K562 (cell line): ENCODE measurements around the gene TDRD10. TPM values are rescaled to one million over a fixed set of nuclear protein-coding genes. Genes with fewer than 3 reads are reported as not detected.

ENCODE experiments used
- CCAR2 ChIP-seq: fragments of 200-400 bp; formaldehyde crosslinking; IDR thresholded peaks from 2 replicates; pipeline ENCODE4 v1.6.1; 2017; ENCODE audit warnings: mild to moderate bottlenecking, low read depth, low read length
- E2F4 ChIP-seq: sonication (generic); formaldehyde crosslinking; IDR thresholded peaks from 2 replicates; pipeline ENCODE4 v1.8.0; 2022; ENCODE audit warnings: mild to moderate bottlenecking, low read depth, missing genetic modification reagents
- ELK1 ChIP-seq: sonication (generic); formaldehyde crosslinking; IDR thresholded peaks from 2 replicates; pipeline ENCODE4 v1.8.1; 2022; ENCODE audit warnings: missing genetic modification reagents
- EZH2 ChIP-seq: IDR thresholded peaks from 2 replicates; pipeline ENCODE4 v1.6.1; 2012; ENCODE audit warnings: low read depth, mild to moderate bottlenecking, inconsistent platforms, low read length, borderline replicate concordance
- GATAD2B ChIP-seq: fragments of 450-650 bp; IDR thresholded peaks from 2 replicates; pipeline ENCODE4 v1.6.1; 2017; ENCODE audit warnings: mild to moderate bottlenecking, borderline replicate concordance
- HOXB6 ChIP-seq: fragments of 250-450 bp; sonication (Bioruptor Pico); IDR thresholded peaks from 2 replicates; pipeline ENCODE4 v1.5.1; 2022; ENCODE audit warnings: mild to moderate bottlenecking, borderline replicate concordance
- HSF4 ChIP-seq: fragments of 250-450 bp; sonication (Bioruptor Pico); IDR thresholded peaks from 2 replicates; pipeline ENCODE4 v2.1.2; 2022; ENCODE audit warnings: mild to moderate bottlenecking, moderate library complexity, borderline replicate concordance
- MCM5 ChIP-seq: fragments of 450-650 bp; IDR thresholded peaks from 2 replicates; pipeline ENCODE4 v1.6.1; 2016; ENCODE audit warnings: low read depth
- NFATC3 ChIP-seq: fragments of 450-650 bp; IDR thresholded peaks from 2 replicates; pipeline ENCODE4 v1.6.1; 2017; ENCODE audit warnings: mild to moderate bottlenecking
- NFIX ChIP-seq: fragments of 250-450 bp; sonication (Bioruptor Pico); IDR thresholded peaks from 2 replicates; pipeline ENCODE4 v1.4.0; 2020; ENCODE audit warnings: low read depth, mild to moderate bottlenecking, moderate library complexity
- PURB ChIP-seq: sonication (generic); formaldehyde crosslinking; IDR thresholded peaks from 2 replicates; pipeline ENCODE4 v1.9.0; 2021; ENCODE audit warnings: low read depth, mild to moderate bottlenecking, missing genetic modification reagents
- RUNX1 ChIP-seq: sonication (generic); IDR thresholded peaks from 2 replicates; pipeline ENCODE4 v1.6.1; 2016; ENCODE audit warnings: antibody characterized with exemption, low read depth
- TAF9B ChIP-seq: fragments of 450-650 bp; IDR thresholded peaks from 2 replicates; pipeline ENCODE4 v1.6.1; 2018; ENCODE audit warnings: mild to moderate bottlenecking; ENCODE audit not compliant: partially characterized antibody
- USF1 ChIP-seq: sonication (generic); formaldehyde crosslinking; IDR thresholded peaks from 2 replicates; pipeline ENCODE4 v1.9.0; 2022; ENCODE audit warnings: mild to moderate bottlenecking, missing genetic modification reagents
- XRCC3 ChIP-seq: fragments of 450-650 bp; IDR thresholded peaks from 2 replicates; pipeline ENCODE4 v1.6.1; 2017; ENCODE audit warnings: mild to moderate bottlenecking, moderate library complexity
- ZNF143 ChIP-seq: sonication (generic); formaldehyde crosslinking; IDR thresholded peaks from 2 replicates; pipeline ENCODE4 v1.9.0; 2022; ENCODE audit warnings: mild to moderate bottlenecking, missing genetic modification reagents
- ZNF184 ChIP-seq: sonication (generic); formaldehyde crosslinking; IDR thresholded peaks from 2 replicates; pipeline ENCODE4 v1.5.0; 2020; ENCODE audit warnings: missing genetic modification reagents
- ZNF274 ChIP-seq: IDR thresholded peaks from 2 replicates; pipeline ENCODE4 v1.6.1; 2011; ENCODE audit warnings: low read depth, mild to moderate bottlenecking, low read length, moderate library complexity, borderline replicate concordance
- ZNF347 ChIP-seq: fragments of 450-650 bp; formaldehyde crosslinking; IDR thresholded peaks from 2 replicates; pipeline ENCODE4 v1.4.0; 2020; ENCODE audit warnings: low read depth, mild to moderate bottlenecking, moderate library complexity
- ZNF445 ChIP-seq: fragments of 250-450 bp; sonication (Bioruptor Pico); IDR thresholded peaks from 2 replicates; pipeline ENCODE4 v1.4.0; 2020; ENCODE audit warnings: low read depth, mild to moderate bottlenecking, moderate library complexity
- ZNF583 ChIP-seq: fragments of 250-450 bp; sonication (Bioruptor Pico); IDR thresholded peaks from 2 replicates; pipeline ENCODE4 v1.4.0; 2020
- ZNF586 ChIP-seq: fragments of 450-650 bp; formaldehyde crosslinking; conservative IDR thresholded peaks from 2 replicates; pipeline ENCODE4 v1.4.0; 2020; ENCODE audit warnings: mild to moderate bottlenecking, moderate library complexity
- ZNF764 ChIP-seq: fragments of 250-450 bp; sonication (Bioruptor Pico); IDR thresholded peaks from 2 replicates; pipeline ENCODE4 v1.4.0; 2020; ENCODE audit warnings: low read depth, mild to moderate bottlenecking, moderate library complexity
- polyA plus RNA-seq, 8 experiments: library from polyadenylated mRNA; depleted of rRNA in 4 of 8; stranded (reverse) in 5 of 8; unstranded in 3 of 8; fragments of >200 nt; fragmentation: Nextera tagmentation in 2 of 8; fragmentation: Illumina TruSeq in 1 of 8; extraction: Ambion mirVana in 2 of 8; extraction: Trizol in 1 of 8; gene quantifications; 2 replicates each; pipeline versions ENCODE4 v1.2.1 to v1.2.3, GENCODE V29; 2011 to 2014; ENCODE audit warnings: inconsistent platforms in 1 of 8, missing spikeins in 1 of 8
- total RNA-seq, 7 experiments: library from RNA; depleted of rRNA in 6 of 7; stranded (reverse); fragments of >200 nt in 6 of 7; fragmentation: Illumina TruSeq in 2 of 7; extraction: Trizol in 2 of 7; gene quantifications; 2 replicates each; pipeline versions ENCODE4 v1.2.1 to v1.2.3, GENCODE V29; 2011 to 2021; ENCODE audit warnings: low replicate concordance in 1 of 7
- TF ChIP-seq, protein P1 (sequence below): sonication (generic); formaldehyde crosslinking; IDR thresholded peaks from 2 replicates; pipeline ENCODE4 v1.8.1; 2023; ENCODE audit warnings: mild to moderate bottlenecking, missing genetic modification reagents, moderate library complexity
- TF ChIP-seq, protein P2 (sequence below): fragments of 250-450 bp; sonication (Bioruptor Pico); IDR thresholded peaks from 2 replicates; pipeline ENCODE4 v1.4.0; 2020; ENCODE audit warnings: mild to moderate bottlenecking

TDRD10 gene
- total and polyA plus RNA-seq, 9 of the 15 experiments (the other 6 are each of a cell fraction or from before 2014, with no cell fraction given): not detected

- TF ChIP-seq ELK1 (CRISPR knock-in tag): no peak
- no peak for TF ChIP-seq HOXB6 (CRISPR knock-in tag)
- TF ChIP-seq, protein P1, sequence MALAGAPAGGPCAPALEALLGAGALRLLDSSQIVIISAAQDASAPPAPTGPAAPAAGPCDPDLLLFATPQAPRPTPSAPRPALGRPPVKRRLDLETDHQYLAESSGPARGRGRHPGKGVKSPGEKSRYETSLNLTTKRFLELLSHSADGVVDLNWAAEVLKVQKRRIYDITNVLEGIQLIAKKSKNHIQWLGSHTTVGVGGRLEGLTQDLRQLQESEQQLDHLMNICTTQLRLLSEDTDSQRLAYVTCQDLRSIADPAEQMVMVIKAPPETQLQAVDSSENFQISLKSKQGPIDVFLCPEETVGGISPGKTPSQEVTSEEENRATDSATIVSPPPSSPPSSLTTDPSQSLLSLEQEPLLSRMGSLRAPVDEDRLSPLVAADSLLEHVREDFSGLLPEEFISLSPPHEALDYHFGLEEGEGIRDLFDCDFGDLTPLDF (CRISPR knock-in tag): peak; percentile 91
- no peak for TF ChIP-seq CCAR2
- no peak for TF ChIP-seq MCM5
- TF ChIP-seq ZNF586 (CRISPR knock-in tag): no peak
- no peak for TF ChIP-seq ZNF445 (CRISPR knock-in tag)
- TF ChIP-seq NFIX: no peak
- TF ChIP-seq NFATC3: no peak
- TF ChIP-seq RUNX1: no peak
- TF ChIP-seq HSF4: no peak
- TF ChIP-seq TAF9B: peak; percentile 71
- no peak for TF ChIP-seq ZNF764 (CRISPR knock-in tag)
- TF ChIP-seq, protein P2, sequence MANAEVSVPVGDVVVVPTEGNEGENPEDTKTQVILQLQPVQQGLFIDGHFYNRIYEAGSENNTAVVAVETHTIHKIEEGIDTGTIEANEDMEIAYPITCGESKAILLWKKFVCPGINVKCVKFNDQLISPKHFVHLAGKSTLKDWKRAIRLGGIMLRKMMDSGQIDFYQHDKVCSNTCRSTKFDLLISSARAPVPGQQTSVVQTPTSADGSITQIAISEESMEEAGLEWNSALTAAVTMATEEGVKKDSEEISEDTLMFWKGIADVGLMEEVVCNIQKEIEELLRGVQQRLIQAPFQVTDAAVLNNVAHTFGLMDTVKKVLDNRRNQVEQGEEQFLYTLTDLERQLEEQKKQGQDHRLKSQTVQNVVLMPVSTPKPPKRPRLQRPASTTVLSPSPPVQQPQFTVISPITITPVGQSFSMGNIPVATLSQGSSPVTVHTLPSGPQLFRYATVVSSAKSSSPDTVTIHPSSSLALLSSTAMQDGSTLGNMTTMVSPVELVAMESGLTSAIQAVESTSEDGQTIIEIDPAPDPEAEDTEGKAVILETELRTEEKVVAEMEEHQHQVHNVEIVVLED (CRISPR knock-in tag): peak; percentile 100
- TF ChIP-seq XRCC3: no peak
- no peak for TF ChIP-seq EZH2
- no peak for TF ChIP-seq PURB (CRISPR knock-in tag)
- TF ChIP-seq ZNF274: no peak
- no peak for TF ChIP-seq ZNF184 (CRISPR knock-in tag)
- peak; percentile 88 for TF ChIP-seq E2F4
- TF ChIP-seq ZNF143 (CRISPR knock-in tag): peak; percentile 70
- TF ChIP-seq ZNF583 (CRISPR knock-in tag): no peak; the same call in 1 of the 2 replicates
- TF ChIP-seq ZNF347 (CRISPR knock-in tag): no peak
- TF ChIP-seq USF1 (CRISPR knock-in tag): peak; percentile 98
- TF ChIP-seq GATAD2B: no peak
Observed at GRCh38 chr1:154558720-154559465, 56.9 kb downstream of the TDRD10 start (continued).
